Fibroblast of skin of back (primary cell): ENCODE measurements around the gene FLRT1.
A peak's percentile ranks its signal among the peaks of the same experiment; 100 is the strongest.

Experiments
- DNase-seq: peaks from one replicate; pipeline ENCODE4 v3.0.0-alpha.2; 2013

Gene FLRT1

DNA sequence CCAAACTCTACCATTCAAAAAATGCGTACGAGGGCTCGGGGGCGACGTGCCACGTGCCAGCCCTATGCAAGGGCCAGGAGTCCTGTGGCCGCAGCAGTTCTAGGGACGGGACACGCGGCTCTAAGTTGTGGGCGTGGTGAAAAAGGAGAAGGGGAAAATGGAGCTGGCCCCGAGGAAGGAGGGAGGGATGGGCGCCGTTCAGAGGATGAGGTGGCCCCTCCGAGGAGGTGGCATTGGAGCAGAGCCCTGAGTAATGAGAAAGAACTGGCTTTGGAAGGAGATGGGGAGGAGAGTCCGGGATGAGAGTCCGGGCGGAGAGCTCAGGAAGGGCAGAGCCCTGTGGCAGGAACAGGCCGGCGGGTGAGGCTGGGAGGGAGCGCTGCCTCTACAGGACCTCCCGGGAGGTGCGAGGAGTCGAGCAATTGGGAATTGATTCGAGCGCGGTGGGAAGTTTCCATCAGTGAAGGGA lies 28.5 kb upstream of the FLRT1 start:
- DNase-seq = peak; percentile 67

DNA sequence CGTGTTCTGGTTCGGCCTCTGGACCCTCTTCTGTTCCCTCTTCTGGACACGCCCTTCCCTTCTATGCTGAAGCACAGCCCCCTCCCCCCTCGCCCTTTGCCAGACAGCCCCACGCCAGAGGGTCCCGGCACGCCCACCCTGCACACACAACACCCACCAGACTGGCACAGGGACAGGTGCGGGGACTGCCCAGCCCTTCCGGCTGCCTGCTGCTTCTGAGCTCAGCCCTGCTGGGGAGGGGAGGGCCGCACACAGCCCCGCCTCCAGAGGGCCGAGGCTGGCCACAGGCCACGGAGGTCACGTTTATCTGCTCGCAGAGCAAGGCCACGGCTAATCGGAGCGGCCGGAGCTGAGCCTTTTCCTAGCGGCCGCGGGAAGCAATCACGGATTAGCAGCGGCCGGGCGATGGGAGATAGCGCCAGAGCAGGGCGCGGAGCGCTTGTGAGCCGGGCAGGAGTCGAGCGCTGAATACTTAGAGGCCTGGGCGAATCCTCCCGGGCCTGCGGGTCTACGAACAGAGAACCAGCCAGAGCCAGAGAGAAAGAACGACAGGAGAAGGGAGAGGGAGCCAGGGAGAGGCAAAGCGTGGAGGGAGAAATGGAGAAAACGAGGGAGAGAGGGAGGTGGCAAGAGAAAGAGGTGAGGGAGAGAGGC lies 28.0 kb upstream of the FLRT1 start:
- no peak for DNase-seq

DNA sequence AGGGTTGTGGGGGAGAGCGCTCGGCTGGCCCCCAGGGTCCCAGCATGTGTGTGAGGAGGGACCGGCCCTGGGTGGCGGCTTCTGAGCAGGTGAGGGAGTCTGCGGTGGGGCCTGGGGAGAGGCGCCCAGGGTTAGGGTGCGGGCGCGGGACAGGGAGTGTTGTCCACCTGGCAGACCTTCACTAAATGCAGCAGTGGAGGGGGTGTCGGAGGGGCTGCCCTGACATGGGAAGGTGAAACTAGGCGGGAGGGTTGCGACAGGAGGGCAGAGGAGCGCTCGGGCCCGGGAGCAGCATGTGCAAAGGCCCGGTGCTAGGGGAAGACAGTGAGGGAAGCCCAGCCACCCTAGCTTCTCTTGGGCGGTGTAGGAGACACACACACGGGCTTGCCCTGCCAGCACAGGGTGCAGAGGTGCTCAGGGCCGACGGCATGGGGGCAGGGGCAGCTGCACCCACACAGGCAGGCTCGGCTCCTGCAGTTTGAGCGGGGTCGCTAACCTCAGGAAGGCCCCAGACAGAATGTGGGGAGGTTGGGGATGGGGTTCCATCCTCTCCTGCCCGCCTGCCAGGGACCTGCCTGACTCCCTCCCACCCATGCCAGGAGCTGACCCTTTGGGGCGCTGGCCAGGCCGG lies 27.3 kb upstream of the FLRT1 start:
- DNase-seq = no peak

DNA sequence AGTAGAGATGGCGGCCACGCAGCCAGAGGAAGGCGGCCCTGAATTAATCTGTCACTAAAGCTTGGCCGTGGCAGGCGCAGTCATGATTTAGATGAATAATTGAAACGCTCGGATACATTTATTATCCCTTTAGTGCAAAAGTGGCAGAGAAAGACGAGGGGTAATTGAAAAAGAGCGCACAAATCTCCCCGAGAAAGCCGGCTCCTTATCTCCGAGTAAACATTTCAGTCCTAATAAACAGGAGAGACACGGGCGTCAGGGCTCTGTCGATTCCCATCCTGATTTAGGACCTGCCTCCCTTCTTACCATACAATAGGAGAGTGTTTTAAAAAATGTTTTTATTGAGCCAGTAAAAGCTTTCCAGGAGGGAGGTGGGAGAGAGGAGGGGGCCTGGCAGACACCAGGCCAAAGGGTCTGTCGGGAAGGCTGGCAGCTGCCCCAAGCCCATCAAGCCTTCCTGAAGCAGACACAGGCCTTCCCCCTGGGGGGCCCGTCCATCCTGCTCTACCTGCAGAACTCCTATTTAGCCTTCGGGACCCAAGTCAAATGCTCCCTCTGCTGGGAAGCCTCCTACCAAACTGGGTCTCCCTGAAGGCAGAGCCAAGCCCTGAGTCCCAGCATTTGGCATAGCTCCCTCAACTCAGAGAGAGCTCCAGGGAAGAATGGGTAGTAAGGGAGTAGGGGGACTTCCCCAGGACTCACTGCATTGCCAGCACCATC lies 26.7 kb upstream of the FLRT1 start:
- no peak for DNase-seq

DNA sequence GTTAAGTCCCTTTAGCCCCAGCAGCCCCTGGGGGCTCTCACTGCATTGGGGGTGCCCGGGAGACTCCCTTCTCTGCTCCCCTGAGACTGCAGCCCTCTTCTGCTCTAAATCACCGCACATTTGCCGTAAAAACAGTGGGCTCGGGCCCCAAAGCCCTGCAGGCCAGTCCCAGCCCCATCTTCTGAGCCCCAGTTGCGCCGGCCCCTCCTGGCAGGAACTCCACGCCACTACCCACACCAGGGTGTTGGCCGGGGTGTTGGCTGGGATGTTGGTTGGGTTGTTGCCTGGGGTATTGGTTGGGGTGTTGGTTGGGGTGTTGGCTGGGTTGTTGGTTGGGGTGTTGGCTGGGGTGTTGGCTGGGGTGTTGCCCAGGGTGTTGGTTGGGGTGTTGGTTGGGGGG lies 26.0 kb upstream of the FLRT1 start:
- DNase-seq = no peak

DNA sequence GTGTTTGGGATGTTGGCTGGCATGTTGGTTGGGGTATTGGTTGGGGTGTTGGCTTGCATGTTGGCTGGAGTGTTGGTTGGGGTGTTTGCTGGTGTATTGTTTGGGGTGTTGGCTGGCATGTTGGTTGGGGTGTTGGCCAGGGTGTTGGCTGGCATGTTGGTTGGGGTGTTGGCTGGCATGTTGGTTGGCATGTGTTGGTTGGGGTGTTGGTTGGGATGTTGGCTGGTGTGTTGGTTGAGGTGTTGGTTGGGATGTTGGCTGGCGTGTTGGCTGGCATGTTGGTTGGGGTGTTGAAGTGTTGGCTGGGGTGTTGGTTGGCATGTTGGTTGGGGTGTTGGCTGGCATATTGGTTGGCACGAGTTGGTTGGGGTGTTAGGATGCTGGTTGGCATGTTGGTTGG lies 24.9 kb upstream of the FLRT1 start:
- no peak for DNase-seq

DNA sequence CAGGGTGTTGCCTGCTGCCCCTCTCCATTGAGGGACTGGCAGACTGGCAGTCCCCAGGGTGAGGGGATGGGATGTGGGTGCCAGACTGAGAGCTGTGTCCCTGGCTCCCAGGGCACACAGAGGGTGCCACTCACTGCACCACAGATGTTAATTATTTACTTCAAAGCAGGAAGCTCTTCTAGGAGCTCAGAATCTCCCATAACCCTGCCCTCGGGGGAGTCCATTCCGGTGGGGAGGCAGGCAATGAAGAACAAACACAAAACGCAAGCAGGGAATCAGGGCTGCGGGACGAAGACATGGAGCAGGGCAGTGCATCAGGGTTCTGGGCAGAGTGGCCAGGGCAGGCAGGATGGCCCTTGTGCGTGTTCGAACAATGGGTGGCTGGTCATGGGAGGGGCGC lies 24.4 kb upstream of the FLRT1 start:
- DNase-seq = no peak

DNA sequence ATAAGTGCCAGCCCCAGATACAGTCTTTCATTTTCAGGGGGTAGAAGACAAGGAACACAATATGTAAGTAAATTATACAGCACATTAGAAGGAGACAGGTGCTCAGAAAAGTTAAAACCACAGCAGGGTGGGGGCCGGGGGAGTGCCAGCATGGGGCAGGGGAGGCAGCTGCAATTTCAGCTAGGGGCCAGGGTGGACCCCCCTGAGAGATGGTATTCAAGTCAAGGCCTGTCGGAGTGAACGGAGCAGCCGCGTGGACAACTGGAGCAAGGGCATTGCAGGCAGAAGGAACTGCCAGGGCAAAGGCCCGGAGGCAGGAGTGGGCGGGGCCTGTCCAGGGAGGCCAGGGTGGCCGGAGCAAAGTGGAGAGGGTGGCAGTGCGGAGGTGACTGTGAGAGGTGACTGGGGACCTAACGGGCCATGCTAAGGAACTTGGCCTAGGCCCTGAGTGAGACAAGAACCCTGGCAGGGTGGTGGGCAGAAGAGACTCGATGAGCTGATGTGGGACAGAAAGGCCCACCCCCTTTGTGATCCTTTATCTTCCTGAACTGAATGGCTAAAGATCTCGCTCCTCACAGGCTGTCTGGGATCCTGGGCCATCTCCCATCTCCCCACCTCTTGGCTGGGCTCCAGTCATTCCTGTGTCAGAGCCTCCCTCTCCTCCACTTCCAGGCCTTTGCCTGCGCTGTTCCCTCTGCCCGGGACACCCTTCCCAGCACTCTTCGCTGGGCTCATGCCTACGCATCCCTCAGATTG lies 22.4 kb upstream of the FLRT1 start:
- DNase-seq = no peak

DNA sequence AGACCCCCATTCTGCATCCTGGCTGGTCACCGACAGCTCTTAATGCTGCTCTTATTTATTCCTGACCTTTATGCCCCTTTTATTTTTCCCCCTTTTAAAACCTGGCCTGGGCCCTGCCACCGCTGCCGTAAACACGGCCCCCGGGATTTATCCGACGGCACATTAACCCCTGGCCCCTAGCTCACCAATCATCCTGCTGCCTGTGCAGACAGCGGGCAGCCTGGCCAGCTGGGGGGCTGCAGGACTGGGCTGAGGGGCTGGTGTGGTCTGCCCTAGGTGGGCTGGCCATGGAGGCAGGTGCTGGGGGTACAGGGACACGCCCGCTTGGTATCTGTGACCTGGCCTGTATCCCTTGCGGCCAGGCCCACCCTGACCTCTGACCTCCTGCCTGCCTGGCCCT lies 21.4 kb upstream of the FLRT1 start:
- no peak for DNase-seq

DNA sequence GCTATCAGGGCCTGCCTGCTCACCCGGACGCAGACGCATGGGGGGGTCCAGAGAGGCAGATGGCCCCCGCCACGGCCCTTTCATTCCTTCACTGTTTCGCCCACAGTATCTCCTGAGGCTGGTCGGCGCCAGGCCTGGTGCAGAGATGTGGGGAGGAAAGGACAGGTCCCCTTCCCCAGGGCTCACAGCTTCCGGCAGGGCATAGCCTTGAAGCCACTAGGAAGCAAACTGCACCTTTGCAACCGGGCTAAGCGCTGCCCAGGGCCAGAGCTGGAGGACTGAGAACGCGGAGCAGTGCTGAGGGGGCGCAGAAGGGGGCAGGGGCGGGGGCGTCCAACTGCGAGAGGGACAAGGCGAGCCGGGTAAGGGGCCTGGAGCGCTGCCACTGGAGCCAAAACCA lies 20.2 kb upstream of the FLRT1 start:
- no peak for DNase-seq

DNA sequence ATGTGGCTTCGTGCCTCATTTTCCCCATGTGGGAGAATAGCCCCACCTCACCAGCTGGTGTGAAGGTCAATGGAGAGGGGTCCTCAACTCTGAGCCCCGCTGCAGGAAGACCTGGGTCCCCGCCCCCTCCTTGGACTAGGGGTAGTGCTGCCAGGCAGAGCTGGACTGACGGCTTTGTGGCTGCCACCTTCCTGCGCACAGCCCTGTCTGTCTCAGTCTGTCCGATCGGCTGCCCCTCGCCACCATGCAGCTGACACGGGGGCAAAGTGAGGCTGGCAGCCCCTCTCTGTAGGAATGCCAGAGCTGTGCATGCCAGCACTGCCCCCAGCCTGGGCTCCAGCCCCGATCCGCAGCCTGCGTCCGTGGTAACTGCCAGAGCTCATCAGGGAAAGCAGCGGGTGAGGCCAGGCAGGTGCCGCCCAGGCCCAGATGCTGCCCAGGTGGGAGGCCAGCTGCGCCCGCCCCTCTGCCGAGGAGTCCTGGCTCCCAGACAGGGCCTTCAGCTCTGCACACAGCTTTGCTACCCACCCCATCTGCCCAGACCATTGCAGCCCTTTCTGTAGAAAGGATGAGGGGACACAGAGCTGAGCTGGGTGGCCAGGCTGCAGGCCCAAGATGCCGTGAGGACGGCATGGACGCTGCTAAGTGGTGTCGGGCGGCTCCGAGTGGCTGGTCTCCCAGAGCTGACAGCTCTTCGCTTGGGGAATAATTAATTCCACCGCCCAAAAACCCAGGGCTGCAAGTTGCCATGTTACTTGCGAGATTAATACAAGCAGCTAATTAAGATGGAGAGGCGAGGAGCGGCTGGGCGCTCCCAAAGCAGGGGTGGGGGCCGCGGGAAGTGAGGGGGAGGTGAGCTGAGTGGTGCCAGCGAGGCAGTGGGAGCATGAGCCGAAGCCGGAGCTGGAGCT lies 19.5 kb upstream of the FLRT1 start:
- no peak for DNase-seq

DNA sequence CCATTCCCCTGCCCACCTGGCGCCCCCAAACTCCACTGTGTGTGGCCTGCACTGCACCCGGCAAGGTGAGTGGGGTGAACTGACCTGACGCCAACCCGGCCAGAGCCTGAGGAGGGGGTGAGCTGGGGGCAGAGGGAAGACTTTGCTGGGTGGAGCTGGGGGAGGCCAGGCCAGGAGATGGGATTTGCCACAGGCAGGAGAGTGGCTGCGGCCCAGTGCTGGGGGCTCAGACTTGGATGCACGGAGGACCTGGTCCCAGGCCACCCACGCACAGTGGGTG lies 17.8 kb upstream of the FLRT1 start:
- no peak for DNase-seq

DNA sequence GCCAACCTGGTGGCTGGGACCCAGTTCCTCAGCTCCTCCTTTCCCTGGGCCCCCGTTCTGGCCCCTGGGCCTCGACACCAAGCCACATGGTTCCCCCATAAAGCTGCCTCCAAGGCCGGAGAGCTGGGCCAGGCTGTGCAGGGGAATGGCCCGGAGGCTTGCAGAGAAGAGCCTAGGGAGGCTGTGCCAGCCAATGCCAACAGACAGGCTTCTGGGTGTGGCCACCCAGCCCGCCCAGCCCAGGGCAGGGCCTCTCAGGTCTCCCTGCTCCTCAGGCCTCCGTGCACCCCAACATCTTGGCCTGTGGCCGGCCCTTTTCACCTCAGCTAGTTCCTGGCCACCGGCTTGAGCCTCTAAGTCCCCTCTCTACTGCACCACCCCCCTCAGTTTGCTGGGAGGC lies 17.4 kb upstream of the FLRT1 start:
- DNase-seq = no peak

DNA sequence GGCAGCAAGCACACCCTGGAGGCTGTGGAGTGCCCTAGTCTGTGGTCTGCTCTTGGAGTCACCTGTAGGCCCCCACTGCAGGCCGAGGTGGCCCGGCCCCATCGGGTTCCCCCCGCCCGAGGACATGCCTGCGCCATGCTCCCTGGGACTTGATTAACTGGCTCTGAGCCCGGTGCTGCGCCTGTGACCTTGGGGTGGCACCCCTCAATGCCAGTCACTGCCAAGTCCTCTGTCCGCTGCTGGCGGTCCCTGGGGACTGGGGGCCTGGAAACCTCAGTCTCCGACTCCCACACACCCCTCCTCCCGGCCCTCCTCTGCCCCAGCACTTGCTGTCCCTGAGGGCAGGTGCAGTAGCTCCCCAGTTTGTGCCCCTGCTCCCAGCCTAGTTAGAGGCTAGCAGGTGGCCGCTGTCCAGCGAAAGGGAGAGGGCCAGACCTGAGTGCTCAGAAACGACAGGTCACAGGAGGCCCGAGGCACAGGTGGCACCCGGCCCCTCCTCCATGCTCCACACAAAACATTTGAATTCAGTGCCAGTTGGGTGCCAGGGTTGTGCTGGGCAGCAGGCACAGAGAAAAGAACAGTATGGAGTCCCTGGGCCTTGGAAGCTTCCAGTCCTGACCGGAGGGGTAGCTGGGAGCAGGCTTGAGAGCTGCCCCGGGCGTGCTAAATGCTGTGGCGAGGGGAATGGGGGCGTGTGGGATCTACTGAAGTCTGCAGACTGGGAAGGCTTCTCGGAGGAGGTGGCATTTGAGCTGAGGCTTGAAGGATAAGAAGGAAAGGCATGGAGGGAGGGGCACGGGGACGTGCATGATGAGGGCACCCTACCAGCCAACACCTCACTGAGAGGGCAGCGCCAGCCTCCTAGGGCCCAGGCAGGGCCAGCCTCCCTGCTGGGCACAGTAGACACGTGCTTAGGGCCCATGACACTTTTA lies 16.4 kb upstream of the FLRT1 start:
- no peak for DNase-seq

DNA sequence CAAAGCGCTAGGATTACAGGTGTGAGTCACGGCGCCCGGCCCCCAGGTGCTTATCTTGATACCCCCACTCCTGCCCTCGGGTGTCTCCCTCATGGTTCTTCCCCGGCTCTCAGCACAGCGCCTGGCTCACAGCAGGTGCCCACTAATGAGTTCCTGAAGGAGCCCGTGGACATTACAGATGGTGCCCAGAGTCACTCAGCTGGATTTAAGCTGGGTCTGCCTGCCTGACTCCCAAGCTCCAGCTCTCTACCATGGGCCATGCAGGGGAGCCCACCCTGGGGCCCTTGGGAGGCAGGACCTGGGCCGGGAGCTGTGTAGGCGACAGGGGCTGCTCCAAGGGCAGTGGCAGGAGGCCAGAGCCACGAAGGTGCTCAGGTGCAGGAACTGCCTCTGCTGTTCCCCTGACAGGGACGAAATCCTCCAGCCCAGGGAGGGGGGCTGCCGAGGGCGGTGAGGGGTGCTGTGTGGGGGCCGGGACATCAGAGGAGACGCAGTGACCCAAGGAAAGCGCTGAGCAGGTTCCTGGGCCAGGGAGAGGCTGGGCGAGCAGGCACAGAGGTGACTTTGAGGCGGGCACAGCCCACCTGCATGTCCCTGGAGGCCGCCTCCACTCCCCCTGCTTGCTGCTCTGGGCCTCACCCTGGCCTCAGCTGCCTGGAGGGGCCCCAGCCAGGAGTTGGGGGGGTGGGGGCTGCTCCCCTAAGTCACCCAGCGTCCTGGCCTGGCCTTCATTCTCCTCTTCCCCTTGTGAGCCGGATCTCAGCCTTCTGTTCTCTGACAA lies 14.6 kb upstream of the FLRT1 start:
- no peak for DNase-seq

DNA sequence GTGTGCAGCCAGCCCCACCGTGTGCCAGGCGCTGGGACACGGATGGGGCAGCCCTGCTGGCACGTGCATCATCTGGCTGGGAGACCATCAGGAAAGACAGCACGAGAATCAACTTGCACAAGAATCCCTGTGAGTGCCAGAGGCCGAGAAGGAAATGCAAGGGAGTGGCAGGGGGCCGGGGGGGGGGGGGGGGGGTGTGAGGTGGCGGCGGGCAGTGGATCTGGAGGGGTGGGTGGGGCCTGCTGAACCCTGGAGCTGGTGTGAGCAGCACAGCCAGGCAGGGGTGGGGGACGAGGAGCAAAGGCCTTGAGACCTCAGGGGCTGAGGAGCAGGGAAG lies 14.0 kb upstream of the FLRT1 start:
- DNase-seq = no peak

DNA sequence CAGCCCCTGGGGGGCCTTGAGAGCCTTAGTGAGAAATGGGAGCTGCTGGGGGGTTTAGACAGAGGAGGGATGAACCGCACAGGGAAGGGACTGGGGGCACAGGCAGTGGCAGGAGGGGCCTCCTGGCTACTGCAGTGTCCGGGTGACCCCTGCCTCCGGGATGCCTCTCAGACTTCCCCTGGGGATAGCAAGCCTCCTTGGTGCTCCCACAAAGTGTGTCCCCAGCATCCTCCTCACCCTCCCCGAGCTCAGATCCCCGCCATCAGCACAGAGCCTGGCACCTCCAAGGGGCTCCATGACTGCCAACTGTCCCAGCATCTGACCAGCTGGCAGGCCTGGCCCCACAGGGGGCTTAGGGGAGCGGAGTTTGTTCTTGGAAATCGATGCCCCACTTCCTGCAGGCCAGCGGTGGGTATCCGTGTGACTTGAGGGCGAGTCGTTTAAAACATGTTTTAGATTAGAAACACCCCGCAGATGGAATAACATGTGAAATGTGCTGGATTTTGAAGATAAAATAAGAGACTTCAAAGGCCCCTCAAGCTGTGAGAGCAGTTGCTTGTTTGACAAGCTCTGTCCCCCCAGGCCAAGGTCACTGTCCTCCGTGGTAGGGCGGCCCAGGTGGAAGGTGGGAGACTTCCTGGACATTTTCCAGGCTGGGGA lies 13.5 kb upstream of the FLRT1 start:
- DNase-seq = no peak

DNA sequence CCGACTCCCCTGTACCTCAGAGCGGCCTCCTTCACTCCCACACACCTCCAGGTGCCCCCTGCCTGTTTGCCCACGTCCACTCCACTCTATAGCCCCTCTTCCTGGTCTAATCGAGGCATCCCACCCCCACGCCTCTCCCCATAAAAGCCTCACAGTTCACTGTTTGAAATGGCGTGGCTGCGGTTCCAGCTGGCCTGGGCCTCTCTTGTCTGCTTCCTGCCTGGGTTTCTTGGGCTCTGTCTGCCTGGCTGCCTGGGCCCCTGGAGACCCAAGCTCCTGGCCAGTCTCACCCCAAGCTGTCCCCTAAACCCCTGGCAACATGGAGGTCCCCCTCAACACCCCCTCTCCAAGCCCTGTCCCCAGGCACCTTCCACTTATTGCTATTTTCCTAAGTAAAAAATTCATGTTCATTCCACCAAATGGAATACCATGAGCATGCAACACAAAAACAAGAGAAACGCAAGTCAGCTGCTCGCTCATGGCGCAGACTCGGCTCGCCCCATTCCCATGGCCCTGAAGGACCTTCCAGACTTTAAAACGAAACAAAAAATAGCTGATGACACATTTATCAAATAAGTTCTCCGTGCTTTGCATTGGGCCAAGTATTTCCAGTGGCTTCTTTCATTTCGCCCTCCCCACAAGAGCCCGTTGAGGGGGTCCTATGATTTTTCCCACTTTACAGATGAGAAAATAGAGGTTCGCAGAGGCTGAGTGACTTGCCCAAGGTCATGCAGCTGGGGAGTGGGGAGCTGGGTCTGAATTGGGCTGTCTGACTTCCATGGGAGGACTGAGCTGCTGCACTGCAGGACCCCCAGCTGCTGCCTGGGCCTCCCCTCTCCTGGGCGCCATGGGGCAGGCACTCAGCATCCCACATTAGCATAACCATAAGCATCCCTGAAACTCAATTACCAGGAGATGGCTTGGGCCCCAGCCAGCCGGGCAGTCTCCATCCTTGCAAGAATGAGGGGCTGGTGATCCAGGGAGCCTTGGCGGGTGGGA lies 11.7 kb upstream of the FLRT1 start:
- DNase-seq = no peak

DNA sequence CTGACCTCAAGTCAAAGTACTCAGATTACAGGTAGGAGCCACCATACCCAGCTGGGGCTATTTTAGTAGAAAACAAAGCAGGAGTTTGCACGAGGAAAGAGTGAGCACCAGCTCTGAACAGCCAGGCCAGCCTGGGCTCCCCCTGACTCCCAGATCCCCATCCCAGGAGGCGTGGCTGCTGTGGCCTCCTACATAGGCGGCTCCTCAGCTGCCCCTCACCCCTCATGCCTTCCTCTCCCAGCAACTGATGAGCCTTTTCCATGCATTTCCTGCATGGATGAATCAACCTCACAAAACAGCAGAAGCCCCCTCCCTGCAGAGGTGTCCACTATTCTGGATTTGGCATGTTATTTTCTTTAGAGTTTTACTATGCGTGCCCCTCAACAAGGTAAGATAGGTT lies 10.5 kb upstream of the FLRT1 start:
- no peak for DNase-seq
